Uterus (tissue), 4 donors: ENCODE results near the gene SELENOM. TPM values are rescaled to one million over a fixed set of nuclear protein-coding genes. Genes with fewer than 3 reads are reported as not detected.

Experiments used
- DNase-seq, 2 donors: peaks; one replicate each; pipeline ENCODE4 v3.0.0-alpha.2; 2019 to 2020
- H3K27ac ChIP-seq, 2 donors: fragments of 200-600 bp; sonication (generic); 1 replicate in 1 of 2; 2 replicates in 1 of 2; pipeline ENCODE4 v1.5.1; 2016 to 2018
- H3K27me3 ChIP-seq, 2 donors: fragments of 200-600 bp; sonication (generic); one replicate each; pipeline ENCODE4 v1.5.1; 2018 to 2019; ENCODE audit warnings: control low read depth in 1 of 2
- H3K36me3 ChIP-seq, 2 donors: fragments of 200-600 bp; sonication (generic); one replicate each; pipeline ENCODE4 v1.5.1; 2019; ENCODE audit warnings: control low read depth in 1 of 2
- H3K4me1 ChIP-seq, 2 donors: fragments of 200-600 bp; sonication (generic); one replicate each; pipeline ENCODE4 v1.5.1; 2018 to 2019; ENCODE audit warnings: control low read depth in 1 of 2
- H3K4me3 ChIP-seq, 2 donors: fragments of 200-600 bp; sonication (generic); 1 replicate in 1 of 2; 2 replicates in 1 of 2; pipeline ENCODE4 v1.5.1; 2018 to 2019; ENCODE audit warnings: mild to moderate bottlenecking in 1 of 2
- H3K9me3 ChIP-seq, 2 donors: fragments of 200-600 bp; sonication (generic); one replicate each; pipeline ENCODE4 v1.5.1; 2019; ENCODE audit warnings: control low read depth in 1 of 2
- POLR2A ChIP-seq, 2 donors: fragments of 450-650 bp; IDR thresholded peaks; one replicate each; pipeline ENCODE4 v1.6.1; 2016; ENCODE audit warnings: antibody characterized with exemption in 2 of 2, mild to moderate bottlenecking in 1 of 2, moderate library complexity in 1 of 2
- intact Hi-C: fragments of 100-400 bp; cut with DNase I; formaldehyde crosslinking; loops from one replicate; pipeline ENCODE4 v1.15.1; 2023; ENCODE audit warnings: low total_unique reads
- total RNA-seq, 4 donors: library from RNA; depleted of rRNA in 3 of 4; stranded (reverse); fragments of >200 nt in 3 of 4; gene quantifications; one replicate each; pipeline versions ENCODE4 v1.1.0 to v1.2.4, GENCODE V29; 2014 to 2023
- TF ChIP-seq, protein P1 (sequence below), 4 experiments: fragments of 200-600 bp in 2 of 4; fragments of 450-650 bp in 2 of 4; sonication (generic) in 2 of 4; IDR thresholded peaks; one replicate each; pipeline ENCODE4 v1.5.1; 2016 to 2019; ENCODE audit warnings: antibody characterized with exemption in 4 of 4, mild to moderate bottlenecking in 2 of 4, moderate library complexity in 1 of 4
- donor health status: DM: yes; HTN: yes; CAD: no.

SELENOM gene
- total RNA-seq, 4 donors from 2014 or later, result 91.7 to 2,170 (median 948) TPM

DNA sequence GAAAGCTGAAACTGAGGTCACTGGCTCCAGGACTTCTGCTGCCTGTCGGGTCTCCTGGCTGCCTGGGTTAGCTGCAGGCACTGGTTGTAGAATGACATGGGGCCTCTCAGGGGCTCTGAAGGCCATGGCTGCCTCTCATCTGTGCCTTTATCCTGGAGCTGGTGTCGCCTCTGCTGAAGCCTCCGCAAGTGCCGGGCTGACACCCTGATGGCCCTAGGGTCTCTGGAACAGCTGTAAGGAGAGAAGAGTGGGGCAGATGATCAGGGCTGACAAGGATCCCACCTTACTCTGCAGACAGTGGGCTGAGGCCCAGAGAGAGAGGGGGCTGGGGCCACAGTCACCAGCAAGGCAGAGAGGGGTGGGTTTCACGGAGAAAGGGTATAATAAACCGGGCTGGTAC is 28.3 kb upstream of the SELENOM start:
- Histone ChIP-seq H3K36me3 (no peaks in the 10 kb centered on the region), H3K9me3 (no peaks in the 10 kb centered on the region), H3K4me3 (no peak overlapping the region), H3K27me3 (no peaks in the 10 kb centered on the region), H3K4me1 (no peaks in the 10 kb centered on the region), H3K27ac (no peak overlapping the region)
- intact Hi-C loops, result no loop called here
- no peak for DNase-seq
- TF ChIP-seq POLR2A (IDR thresholded peaks at IDR 0.05), result no peak
- TF ChIP-seq, protein P1, sequence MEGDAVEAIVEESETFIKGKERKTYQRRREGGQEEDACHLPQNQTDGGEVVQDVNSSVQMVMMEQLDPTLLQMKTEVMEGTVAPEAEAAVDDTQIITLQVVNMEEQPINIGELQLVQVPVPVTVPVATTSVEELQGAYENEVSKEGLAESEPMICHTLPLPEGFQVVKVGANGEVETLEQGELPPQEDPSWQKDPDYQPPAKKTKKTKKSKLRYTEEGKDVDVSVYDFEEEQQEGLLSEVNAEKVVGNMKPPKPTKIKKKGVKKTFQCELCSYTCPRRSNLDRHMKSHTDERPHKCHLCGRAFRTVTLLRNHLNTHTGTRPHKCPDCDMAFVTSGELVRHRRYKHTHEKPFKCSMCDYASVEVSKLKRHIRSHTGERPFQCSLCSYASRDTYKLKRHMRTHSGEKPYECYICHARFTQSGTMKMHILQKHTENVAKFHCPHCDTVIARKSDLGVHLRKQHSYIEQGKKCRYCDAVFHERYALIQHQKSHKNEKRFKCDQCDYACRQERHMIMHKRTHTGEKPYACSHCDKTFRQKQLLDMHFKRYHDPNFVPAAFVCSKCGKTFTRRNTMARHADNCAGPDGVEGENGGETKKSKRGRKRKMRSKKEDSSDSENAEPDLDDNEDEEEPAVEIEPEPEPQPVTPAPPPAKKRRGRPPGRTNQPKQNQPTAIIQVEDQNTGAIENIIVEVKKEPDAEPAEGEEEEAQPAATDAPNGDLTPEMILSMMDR (IDR thresholded peaks at IDR 0.05), result no peak

DNA sequence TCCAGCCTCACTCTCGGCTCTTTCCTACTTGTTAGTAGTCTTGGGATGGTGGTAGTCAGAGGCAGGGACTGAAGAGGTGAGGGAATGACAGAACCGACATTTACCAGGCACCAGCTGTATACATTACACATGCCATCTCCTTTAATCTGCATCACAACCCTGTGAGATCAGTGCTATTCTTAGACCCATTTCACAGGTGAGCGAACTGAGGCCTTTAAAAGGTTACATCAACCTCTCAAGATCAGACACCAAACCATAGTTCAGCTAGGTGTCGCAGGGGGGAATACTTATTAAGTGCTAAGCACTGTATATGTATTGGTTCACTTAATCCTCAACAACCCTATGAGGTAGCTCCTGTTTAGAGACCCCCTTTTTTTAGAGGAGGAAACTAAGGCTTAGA is 27.3 kb upstream of the SELENOM start:
- DNase-seq, result no peak
- no peak for TF ChIP-seq POLR2A (IDR thresholded peaks at IDR 0.05)
- TF ChIP-seq, protein P1 (IDR thresholded peaks at IDR 0.05), result no peak
- Histone ChIP-seq H3K27me3 (no peaks in the 10 kb centered on the region), H3K9me3 (no peaks in the 10 kb centered on the region), H3K4me3 (no peak overlapping the region), H3K4me1 (no peaks in the 10 kb centered on the region), H3K27ac (no peak overlapping the region), H3K36me3 (no peaks in the 10 kb centered on the region)
- intact Hi-C loops, result no loop called here

DNA sequence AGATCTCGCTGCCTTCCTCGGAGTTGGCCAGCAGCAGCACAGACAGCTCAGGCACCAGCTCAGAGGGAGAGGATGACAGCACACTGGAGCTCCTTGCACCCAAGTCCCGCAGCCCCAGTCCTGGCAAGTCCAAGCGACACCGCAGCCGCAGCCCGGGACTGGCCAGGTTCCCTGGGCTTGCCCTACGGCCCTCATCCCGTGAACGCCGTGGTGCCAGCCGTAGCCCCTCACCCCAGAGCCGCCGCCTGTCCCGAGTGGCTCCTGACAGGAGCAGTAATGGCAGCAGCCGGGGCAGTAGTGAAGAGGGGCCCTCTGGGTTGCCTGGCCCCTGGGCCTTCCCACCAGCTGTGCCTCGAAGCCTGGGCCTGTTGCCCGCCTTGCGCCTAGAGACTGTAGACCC is 26.5 kb upstream of the SELENOM start:
- DNase-seq, result no peak
- H3K36me3 ChIP-seq, result no peaks in the 10 kb centered on the region
- intact Hi-C loops, result no loop called here
- no peaks in the 10 kb centered on the region for H3K27me3 ChIP-seq
- H3K27ac ChIP-seq, result no peak overlapping the region
- TF ChIP-seq POLR2A (IDR thresholded peaks at IDR 0.05), result no peak
- TF ChIP-seq, protein P1 (IDR thresholded peaks at IDR 0.05), result no peak
- H3K4me3 ChIP-seq, result no peak overlapping the region
- no peaks in the 10 kb centered on the region for H3K4me1 ChIP-seq
- H3K9me3 ChIP-seq, result no peaks in the 10 kb centered on the region

DNA sequence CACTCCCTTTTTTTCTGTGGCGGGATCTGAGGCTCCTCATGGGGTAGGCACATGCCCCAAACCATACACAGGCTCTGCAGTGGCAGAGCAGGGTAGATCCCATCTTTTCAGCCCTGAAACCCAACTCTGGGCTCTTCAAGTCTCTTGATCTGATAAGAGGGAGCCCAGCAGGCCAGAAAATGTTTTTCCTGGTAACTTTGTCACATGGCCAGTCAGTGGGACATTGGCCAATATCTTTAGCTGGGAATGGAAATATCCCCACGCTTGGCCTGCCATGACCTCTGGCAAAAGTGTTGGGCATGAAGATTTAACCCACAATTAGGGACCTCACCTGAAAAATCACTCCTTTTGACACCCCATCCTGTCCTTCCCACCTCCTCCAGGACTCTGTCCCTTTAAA is 23.5 kb upstream of the SELENOM start:
- Histone ChIP-seq H3K27ac (no peak overlapping the region), H3K9me3 (no peaks in the 10 kb centered on the region), H3K36me3 (no peaks in the 10 kb centered on the region), H3K4me1 (no peaks in the 10 kb centered on the region), H3K4me3 (no peak overlapping the region), H3K27me3 (no peaks in the 10 kb centered on the region)
- intact Hi-C loops, result no loop called here
- TF ChIP-seq, protein P1 (IDR thresholded peaks at IDR 0.05), result no peak
- TF ChIP-seq POLR2A (IDR thresholded peaks at IDR 0.05), result no peak
- DNase-seq, result no peak

DNA sequence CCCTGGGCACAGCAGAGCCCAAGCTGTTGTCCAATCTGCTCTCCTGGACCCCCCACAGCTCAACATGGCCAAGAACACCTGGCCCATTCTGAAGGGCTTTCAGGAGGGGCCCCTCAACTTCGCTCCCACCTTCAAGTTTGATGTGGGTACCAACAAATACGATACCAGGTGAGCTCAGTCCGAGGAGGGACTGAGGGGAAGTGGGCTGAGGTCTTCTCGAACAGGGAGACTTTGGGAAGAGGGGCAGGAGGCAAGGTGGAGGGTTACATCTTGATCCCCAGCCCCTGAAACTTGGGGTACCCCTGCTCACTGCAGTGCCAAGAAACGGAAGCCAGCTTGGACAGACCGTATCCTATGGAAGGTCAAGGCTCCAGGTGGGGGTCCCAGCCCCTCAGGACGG is 20.8 kb upstream of the SELENOM start:
- H3K9me3 ChIP-seq, result no peaks in the 10 kb centered on the region
- no peaks in the 10 kb centered on the region for H3K36me3 ChIP-seq
- peaks cover 0 to 3% of the 10 kb centered on the region in 2 donors for H3K4me1 ChIP-seq
- intact Hi-C loops, result no loop called here
- DNase-seq, result no peak
- H3K4me3 ChIP-seq, result no peak overlapping the region
- no peaks in the 10 kb centered on the region for H3K27me3 ChIP-seq
- TF ChIP-seq, protein P1 (IDR thresholded peaks at IDR 0.05), result no peak
- TF ChIP-seq POLR2A (IDR thresholded peaks at IDR 0.05), result no peak
- no peak overlapping the region for H3K27ac ChIP-seq
